GM12892 (cell line): ENCODE results near the gene OTUD5.

ENCODE experiments used
- POLR2A ChIP-seq: IDR thresholded peaks from 2 replicates; pipeline ENCODE4 v1.6.1; 2011; ENCODE audit warnings: low read depth, low read length, control low read depth
- POLR2AphosphoS5 ChIP-seq: IDR thresholded peaks from 2 replicates; pipeline ENCODE4 v1.6.1; 2011; ENCODE audit warnings: low read depth, low read length, control low read depth

DNA sequence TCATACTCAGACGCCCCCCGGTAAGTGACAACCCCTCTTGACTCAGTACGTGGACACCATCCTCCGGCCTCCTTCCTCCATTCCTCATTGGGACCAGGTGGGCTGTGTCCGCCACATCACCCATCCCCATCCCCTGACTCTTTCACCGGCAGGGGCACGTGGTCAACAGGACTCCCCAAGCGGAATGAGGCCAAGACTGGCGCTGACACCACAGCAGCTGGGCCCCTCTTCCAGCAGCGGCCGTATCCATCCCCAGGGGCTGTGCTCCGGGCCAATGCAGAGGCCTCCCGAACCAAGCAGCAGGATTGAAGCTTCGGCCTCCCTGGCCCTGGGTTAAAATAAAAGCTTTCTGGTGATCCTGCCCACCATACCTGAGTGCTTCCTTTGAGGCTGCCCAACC, 54.6 kb downstream of the OTUD5 start:
- no peak for TF ChIP-seq POLR2AphosphoS5
- no peak for TF ChIP-seq POLR2A
